Neuronal stem cell (in vitro differentiated cells): ENCODE data around the gene TNIK.
"Not testable (repeated sequence)": the region's sequence is repeated elsewhere in the genome, so short reads cannot be mapped to it uniquely, and the experiment has no call there.

Experiments used
- DNase-seq: peaks from one replicate; pipeline ENCODE4 v3.0.0-alpha.2; 2013; ENCODE audit warnings: low spot score
- H2AFZ ChIP-seq: one replicate; pipeline ENCODE4 v1.6.1; 2013; ENCODE audit warnings: mild to moderate bottlenecking, low read length, inconsistent platforms
- H2AK5ac ChIP-seq: 2 replicates; pipeline ENCODE4 v1.6.1; 2013; ENCODE audit warnings: low read depth, mild to moderate bottlenecking, inconsistent platforms, low read length, moderate library complexity, mixed read lengths
- H2BK120ac ChIP-seq: 2 replicates; pipeline ENCODE4 v1.6.1; 2013; ENCODE audit warnings: low read depth, mild to moderate bottlenecking, inconsistent platforms, low read length, moderate library complexity, mixed read lengths
- H2BK12ac ChIP-seq: one replicate; pipeline ENCODE4 v1.6.1; 2013; ENCODE audit warnings: low read length, inconsistent platforms
- H2BK15ac ChIP-seq: 2 replicates; pipeline ENCODE4 v1.6.1; 2013; ENCODE audit warnings: mild to moderate bottlenecking, low read length, inconsistent platforms, mixed read lengths
- H2BK5ac ChIP-seq: one replicate; pipeline ENCODE4 v1.6.1; 2013; ENCODE audit warnings: inconsistent platforms, mild to moderate bottlenecking, low read length, moderate library complexity
- H3K14ac ChIP-seq: one replicate; pipeline ENCODE4 v1.6.1; 2013; ENCODE audit warnings: low read length, inconsistent platforms
- H3K18ac ChIP-seq: 2 replicates; pipeline ENCODE4 v1.6.1; 2013; ENCODE audit warnings: low read length, inconsistent platforms
- H3K23ac ChIP-seq: 2 replicates; pipeline ENCODE4 v1.6.1; 2013; ENCODE audit warnings: low read depth, mild to moderate bottlenecking, mixed read lengths, low read length, inconsistent platforms; ENCODE audit not compliant: poor library complexity
- H3K27ac ChIP-seq: replicated peaks from 3 replicates; pipeline ENCODE4 v1.5.1; 2013; ENCODE audit warnings: low read length, inconsistent platforms
- H3K27me3 ChIP-seq, 3 experiments: 2 replicates each; pipeline ENCODE4 v1.6.1; 2013; ENCODE audit warnings: low read length in 3 of 3, mild to moderate bottlenecking in 2 of 3, inconsistent platforms in 1 of 3, low read depth in 1 of 3, mixed read lengths in 1 of 3, moderate library complexity in 1 of 3; ENCODE audit not compliant: control insufficient read depth in 3 of 3, insufficient read depth in 3 of 3
- H3K36me3 ChIP-seq, 2 donors: replicated peaks in 1 of 2; 2 replicates each; pipeline ENCODE4 v1.6.1; 2013; ENCODE audit warnings: low read length in 2 of 2; ENCODE audit not compliant: control insufficient read depth in 2 of 2, insufficient read depth in 2 of 2
- H3K4ac ChIP-seq: 2 replicates; pipeline ENCODE4 v1.6.1; 2013; ENCODE audit warnings: inconsistent platforms, mild to moderate bottlenecking, low read length, moderate library complexity
- H3K4me1 ChIP-seq, 2 donors: 1 replicate in 1 of 2; 2 replicates in 1 of 2; pipeline ENCODE4 v1.6.1; 2013; ENCODE audit warnings: low read length in 2 of 2, low read depth in 1 of 2; ENCODE audit not compliant: control insufficient read depth in 2 of 2, insufficient read depth in 1 of 2
- H3K4me2 ChIP-seq: one replicate; pipeline ENCODE4 v1.6.1; 2013; ENCODE audit warnings: mild to moderate bottlenecking, low read length, inconsistent platforms; ENCODE audit not compliant: insufficient read depth, poor library complexity, severe bottlenecking
- H3K4me3 ChIP-seq, 2 donors: 2 replicates each; pipeline ENCODE4 v1.5.1; 2013; ENCODE audit warnings: low read length in 2 of 2, mild to moderate bottlenecking in 2 of 2, inconsistent platforms in 1 of 2, moderate library complexity in 1 of 2
- H3K79me1 ChIP-seq: one replicate; pipeline ENCODE4 v1.6.1; 2013; ENCODE audit warnings: low read depth, mild to moderate bottlenecking, inconsistent platforms, low read length, moderate library complexity
- H3K9ac ChIP-seq: one replicate; pipeline ENCODE4 v1.6.1; 2013; ENCODE audit warnings: mild to moderate bottlenecking, low read depth, low read length, inconsistent platforms; ENCODE audit not compliant: poor library complexity
- H3K9me3 ChIP-seq, 2 donors: replicated peaks in 1 of 2; 2 replicates each; pipeline versions ENCODE3 to v1.6.1; 2013; ENCODE audit warnings: low read length in 2 of 2, mild to moderate bottlenecking in 2 of 2, inconsistent platforms in 1 of 2, low read depth in 1 of 2, mixed read lengths in 1 of 2, moderate library complexity in 1 of 2; ENCODE audit not compliant: control insufficient read depth in 2 of 2, insufficient read depth in 1 of 2
- H4K8ac ChIP-seq: one replicate; pipeline ENCODE4 v1.6.1; 2013; ENCODE audit warnings: low read depth, mild to moderate bottlenecking, inconsistent platforms, low read length, moderate library complexity
- H4K91ac ChIP-seq: one replicate; pipeline ENCODE4 v1.6.1; 2013; ENCODE audit warnings: low read length, low read depth, mild to moderate bottlenecking, inconsistent platforms; ENCODE audit not compliant: poor library complexity
- WGBS, 2 donors: extraction: QIAGEN DNeasy Blood & Tissue Kit; methylation state at CpG; one replicate each; pipeline ENCODE4 v1.1.7; 2013; ENCODE audit warnings: missing lambda C conversion rate in 2 of 2, mixed read lengths in 1 of 2; ENCODE audit not compliant: insufficient read length in 2 of 2, insufficient replicate concordance in 1 of 2; ENCODE audit errors: extremely low coverage in 2 of 2; 5-methylcytosine and 5-hydroxymethylcytosine counted together

Gene TNIK

GRCh38 chr3:171118993-171119392, 341.2 kb downstream of the TNIK start:
- H3K4me3 ChIP-seq, H2BK120ac ChIP-seq, H3K9ac ChIP-seq, H3K23ac ChIP-seq, H3K4ac ChIP-seq, H4K91ac ChIP-seq, H3K27me3 ChIP-seq, H2BK15ac ChIP-seq, H3K14ac ChIP-seq, H3K4me1 ChIP-seq, H4K8ac ChIP-seq, H2BK5ac ChIP-seq, H3K18ac ChIP-seq, H3K27ac ChIP-seq, H2BK12ac ChIP-seq, DNase-seq, H3K4me2 ChIP-seq, H3K9me3 ChIP-seq, H2AFZ ChIP-seq, H3K79me1 ChIP-seq, H2AK5ac ChIP-seq: not testable (repeated sequence)
- WGBS, 2 donors, result no CpG with 5 or more reads among the region's 3 CpGs
- H3K36me3 ChIP-seq, result peaks cover 0 to 73% of the 10 kb centered on the region in 2 donors

GRCh38 chr3:171116824-171117395, 343.3 kb downstream of the TNIK start:
- Histone ChIP-seq H3K9me3 (no peaks in the 10 kb centered on the region), H3K79me1 (no peaks in the 10 kb centered on the region)
- DNase-seq, result no peak

GRCh38 chr3:171116365-171116764, 343.8 kb downstream of the TNIK start:
- no peak overlapping the region for H2AK5ac ChIP-seq
- H3K79me1 ChIP-seq, result no peaks in the 10 kb centered on the region
- no peak overlapping the region for H3K4ac ChIP-seq
- H3K27me3 ChIP-seq, result no peaks in the 10 kb centered on the region
- no peak overlapping the region for H2BK12ac ChIP-seq
- no peak overlapping the region for H3K23ac ChIP-seq
- no peak overlapping the region for H2BK5ac ChIP-seq
- H2AFZ ChIP-seq, result no peak overlapping the region
- no peak overlapping the region for H3K4me3 ChIP-seq
- no peak overlapping the region for H3K4me2 ChIP-seq
- H3K9ac ChIP-seq, result no peak overlapping the region
- no peak for DNase-seq
- peaks cover 0 to 62% of the 10 kb centered on the region in 2 donors for H3K36me3 ChIP-seq
- H2BK120ac ChIP-seq, result no peak overlapping the region
- H3K4me1 ChIP-seq, result peaks cover 0 to 2% of the 10 kb centered on the region in 2 donors
- no peak overlapping the region for H3K27ac ChIP-seq
- no peaks in the 10 kb centered on the region for H3K9me3 ChIP-seq
- no peak overlapping the region for H4K8ac ChIP-seq
- no peak overlapping the region for H3K18ac ChIP-seq
- H3K14ac ChIP-seq, result no peak overlapping the region
- no peak overlapping the region for H4K91ac ChIP-seq
- no peak overlapping the region for H2BK15ac ChIP-seq

More at GRCh38 chr3:171116824-171117395, 343.3 kb downstream of the TNIK start:
- Histone ChIP-seq H4K8ac (no peak overlapping the region), H3K36me3 (peaks cover 0 to 62% of the 10 kb centered on the region in 2 donors), H2AK5ac (no peak overlapping the region), H3K18ac (no peak overlapping the region), H3K4me2 (no peak overlapping the region), H2BK15ac (no peak overlapping the region), H3K9ac (no peak overlapping the region), H3K4me1 (peaks cover 0 to 2% of the 10 kb centered on the region in 2 donors), H4K91ac (no peak overlapping the region), H2BK120ac (no peak overlapping the region), H3K14ac (no peak overlapping the region), H3K4me3 (no peak overlapping the region), H3K4ac (no peak overlapping the region), H2BK12ac (no peak overlapping the region), H3K27me3 (no peaks in the 10 kb centered on the region), H2AFZ (no peak overlapping the region), H3K23ac (no peak overlapping the region), H3K27ac (no peak overlapping the region), H2BK5ac (no peak overlapping the region)
- WGBS, 2 donors, result no CpG with 5 or more reads among the region's 2 CpGs

- Histone ChIP-seq H3K27ac (no peak overlapping the region), H3K27me3 (no peaks in the 10 kb centered on the region), H3K4me2 (no peak overlapping the region), H2BK5ac (no peak overlapping the region), H3K4ac (no peak overlapping the region), H3K14ac (peak overlapping the region; percentile 1), H2BK15ac (no peak overlapping the region), H3K9me3 (no peaks in the 10 kb centered on the region), H2BK120ac (no peak overlapping the region), H4K91ac (no peak overlapping the region), H3K4me3 (no peak overlapping the region), H3K4me1 (peaks cover 0 to 2% of the 10 kb centered on the region in 2 donors), H3K36me3 (peaks cover 0 to 62% of the 10 kb centered on the region in 2 donors), H3K79me1 (no peaks in the 10 kb centered on the region), H2AFZ (no peak overlapping the region), H4K8ac (no peak overlapping the region), H2BK12ac (no peak overlapping the region), H3K23ac (no peak overlapping the region), H3K9ac (no peak overlapping the region), H3K18ac (no peak overlapping the region), H2AK5ac (no peak overlapping the region)
- WGBS, 2 donors, result no CpG with 5 or more reads among the region's 2 CpGs
- DNase-seq, result no peak
Measured at GRCh38 chr3:171115667-171116066, 344.5 kb downstream of the TNIK start.
